Erythroblast (primary cell): ENCODE results near the gene TAF11.

Experiments
- GATA1 ChIP-seq: IDR thresholded peaks from 2 replicates; pipeline ENCODE4 v1.6.1; 2011; ENCODE audit warnings: low read depth, mild to moderate bottlenecking, control low read depth, low read length, moderate library complexity
- POLR2A ChIP-seq: IDR thresholded peaks from 2 replicates; pipeline ENCODE4 v1.6.1; 2011; ENCODE audit warnings: mild to moderate bottlenecking, low read length

DNA sequence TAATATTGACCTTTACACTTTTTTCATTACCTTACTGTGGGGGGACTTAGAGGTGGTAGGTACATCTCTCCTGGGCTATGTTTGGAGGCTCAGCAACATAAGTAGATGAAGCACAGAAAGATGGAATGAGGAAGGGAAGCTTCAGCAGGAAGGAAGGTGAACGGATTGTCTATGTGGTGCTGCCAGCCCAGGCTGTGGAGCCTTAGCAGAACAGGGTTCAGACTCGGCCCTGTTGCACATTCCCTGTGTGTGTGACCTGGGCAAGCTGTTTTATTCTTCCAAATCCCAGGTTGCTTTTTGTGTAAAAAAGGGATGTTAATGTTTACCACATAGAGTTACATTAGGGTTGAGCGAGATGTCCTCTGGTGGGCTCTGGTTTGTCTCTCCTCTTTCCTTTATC, 42.4 kb upstream of the TAF11 start:
- TF ChIP-seq POLR2A (no peak), GATA1 (no peak)
